CD14-positive monocyte (primary cell): ENCODE data around the gene TBC1D5. TPM values are rescaled to one million over a fixed set of nuclear protein-coding genes. Genes with fewer than 3 reads are reported as not detected.

Experiments
- DNase-seq, 3 donors: peaks; one replicate each; pipeline ENCODE4 v3.0.0-alpha.2; 2011 to 2022
- H2AFZ ChIP-seq: 2 replicates; pipeline ENCODE4 v1.6.0; 2012; ENCODE audit warnings: mild to moderate bottlenecking, low read depth, low read length, inconsistent platforms; ENCODE audit not compliant: insufficient read depth, poor library complexity, severe bottlenecking
- H3K27ac ChIP-seq, 2 donors: 1 replicate in 1 of 2; 2 replicates in 1 of 2; pipeline ENCODE4 v1.5.1; 2012 to 2013; ENCODE audit warnings: low read length in 2 of 2, control low read depth in 1 of 2, inconsistent platforms in 1 of 2, low read depth in 1 of 2, mild to moderate bottlenecking in 1 of 2
- H3K27me3 ChIP-seq, 2 donors: one replicate each; pipeline versions ENCODE4 v1.6.0 to v1.6.1; 2011 to 2013; ENCODE audit warnings: low read length in 2 of 2; ENCODE audit not compliant: control insufficient read depth in 2 of 2, insufficient read depth in 2 of 2
- H3K36me3 ChIP-seq, 2 donors: replicated peaks in 1 of 2; 1 replicate in 1 of 2; 2 replicates in 1 of 2; pipeline versions ENCODE4 v1.5.1 to v1.6.1; 2012 to 2013; ENCODE audit warnings: low read length in 2 of 2, control low read depth in 1 of 2, inconsistent platforms in 1 of 2, mild to moderate bottlenecking in 1 of 2; ENCODE audit not compliant: insufficient read depth in 2 of 2, control insufficient read depth in 1 of 2
- H3K4me1 ChIP-seq, 2 donors: 1 replicate in 1 of 2; 2 replicates in 1 of 2; pipeline versions ENCODE4 v1.5.1 to v1.6.1; 2012 to 2013; ENCODE audit warnings: low read length in 2 of 2, control low read depth in 1 of 2, inconsistent platforms in 1 of 2, mild to moderate bottlenecking in 1 of 2, moderate library complexity in 1 of 2; ENCODE audit not compliant: insufficient read depth in 2 of 2, control insufficient read depth in 1 of 2
- H3K4me2 ChIP-seq: replicated peaks from 2 replicates; pipeline ENCODE3; 2012; ENCODE audit warnings: low read length, moderate library complexity, mild to moderate bottlenecking; ENCODE audit not compliant: poor library complexity, severe bottlenecking; ENCODE audit errors: extremely low read depth
- H3K4me3 ChIP-seq, 3 experiments: fragments of 200-600 bp in 1 of 3; sonication (generic) in 1 of 3; replicated peaks in 1 of 3; 1 replicate in 2 of 3; 2 replicates in 1 of 3; pipeline ENCODE4 v1.5.1; 2011 to 2013; ENCODE audit warnings: low read length in 3 of 3, mild to moderate bottlenecking in 3 of 3, control low read depth in 2 of 3, low read depth in 2 of 3, inconsistent platforms in 1 of 3, moderate library complexity in 1 of 3
- H3K79me2 ChIP-seq: 2 replicates; pipeline ENCODE4 v1.6.0; 2012; ENCODE audit warnings: mild to moderate bottlenecking, control low read depth, inconsistent platforms, low read length, moderate library complexity; ENCODE audit not compliant: insufficient read depth
- H3K9ac ChIP-seq: 2 replicates; pipeline ENCODE4 v1.6.0; 2017; ENCODE audit warnings: low read length, mild to moderate bottlenecking; ENCODE audit not compliant: insufficient read depth, poor library complexity, severe bottlenecking
- H3K9me3 ChIP-seq, 2 donors: replicated peaks in 1 of 2; 1 replicate in 1 of 2; 2 replicates in 1 of 2; pipeline versions ENCODE4 v1.5.1 to v1.6.1; 2012 to 2013; ENCODE audit warnings: low read length in 2 of 2, control low read depth in 1 of 2; ENCODE audit not compliant: control insufficient read depth in 1 of 2, insufficient read depth in 1 of 2
- H4K20me1 ChIP-seq: 2 replicates; pipeline ENCODE4 v1.6.0; 2012; ENCODE audit warnings: mild to moderate bottlenecking, low read length, control low read depth, moderate library complexity; ENCODE audit not compliant: insufficient read depth
- H3K27ac Mint-ChIP-seq, 7 donors: one replicate each; pipeline ENCODE4 v1.8.0; 2020; ENCODE audit warnings: mild to moderate bottlenecking in 7 of 7, mixed read lengths in 7 of 7, moderate library complexity in 6 of 7, inconsistent platforms in 2 of 7
- H3K27me3 Mint-ChIP-seq, 3 donors: one replicate each; pipeline ENCODE4 v1.8.0; 2021 to 2022; ENCODE audit warnings: low read depth in 3 of 3, mild to moderate bottlenecking in 3 of 3, mixed read lengths in 3 of 3, moderate library complexity in 3 of 3, inconsistent platforms in 1 of 3
- H3K36me3 Mint-ChIP-seq, 2 donors: one replicate each; pipeline ENCODE4 v1.8.0; 2020; ENCODE audit warnings: mixed read lengths in 2 of 2, inconsistent platforms in 1 of 2, mild to moderate bottlenecking in 1 of 2
- H3K4me1 Mint-ChIP-seq: one replicate; pipeline ENCODE4 v1.8.0; 2020; ENCODE audit warnings: mild to moderate bottlenecking, mixed read lengths
- H3K4me3 Mint-ChIP-seq, 2 donors: one replicate each; pipeline ENCODE4 v1.8.0; 2020; ENCODE audit warnings: mild to moderate bottlenecking in 2 of 2, mixed read lengths in 2 of 2, moderate library complexity in 1 of 2
- H3K9me3 Mint-ChIP-seq, 7 donors: one replicate each; pipeline ENCODE4 v1.8.0; 2020 to 2022; ENCODE audit warnings: mixed read lengths in 7 of 7, mild to moderate bottlenecking in 6 of 7, moderate library complexity in 6 of 7, inconsistent platforms in 2 of 7
- CTCF ChIP-seq: fragments of 200-600 bp; IDR thresholded peaks from one replicate; pipeline ENCODE4 v1.8.0; 2022; ENCODE audit warnings: antibody characterized with exemption, mild to moderate bottlenecking
- WGBS: methylation state at CpG from one replicate; pipeline ENCODE4 v1.1.5; 2013; ENCODE audit warnings: missing lambda C conversion rate; ENCODE audit not compliant: insufficient coverage; 5-methylcytosine and 5-hydroxymethylcytosine counted together
- intact Hi-C, 2 donors: fragments of 100-400 bp; cut with micrococcal nuclease; formaldehyde crosslinking; loops; one replicate each; pipeline versions ENCODE4 v1.15.0 to v1.15.1; 2023
- polyA plus RNA-seq, 3 donors: library from polyadenylated mRNA; depleted of rRNA in 1 of 3; unstranded in 2 of 3; stranded (reverse) in 1 of 3; fragments of 300-500 nt in 2 of 3; fragments of >200 nt in 1 of 3; fragmentation: Illumina TruSeq in 2 of 3; gene quantifications; 1 replicate in 2 of 3; 2 replicates in 1 of 3; pipeline ENCODE4 v1.2.3, GENCODE V29; 2012 to 2021

Gene TBC1D5
- polyA plus RNA-seq, 3 donors, result 17.6 to 35.3 (median 21.0) TPM

GRCh38 chr3:17181413-17181907 lies 561.0 kb downstream of the TBC1D5 start:
- no peaks in the 10 kb centered on the region for H3K9me3 Mint-ChIP-seq
- H3K36me3 Mint-ChIP-seq, result peaks cover 35 to 47% of the 10 kb centered on the region in 2 donors
- H3K9ac ChIP-seq, result no peak overlapping the region
- WGBS, result 93% methylated on average over 2 of the region's 2 CpGs
- no peak overlapping the region for H2AFZ ChIP-seq
- no peak overlapping the region for H3K27ac Mint-ChIP-seq
- H4K20me1 ChIP-seq, result no peaks in the 10 kb centered on the region
- no peak for DNase-seq
- no peaks in the 10 kb centered on the region for H3K4me1 Mint-ChIP-seq
- H3K4me3 Mint-ChIP-seq, result no peak overlapping the region
- H3K4me2 ChIP-seq, result no peak overlapping the region
- no peak overlapping the region for H3K4me3 ChIP-seq
- H3K4me1 ChIP-seq, result no peaks in the 10 kb centered on the region
- intact Hi-C loops, result no loop called here
- H3K9me3 ChIP-seq, result no peaks in the 10 kb centered on the region
- no peak for TF ChIP-seq CTCF
- no peaks in the 10 kb centered on the region for H3K79me2 ChIP-seq
- H3K27me3 Mint-ChIP-seq, result no peaks in the 10 kb centered on the region
- H3K36me3 ChIP-seq, result peaks cover 17 to 55% of the 10 kb centered on the region in 2 donors
- H3K27me3 ChIP-seq, result no peaks in the 10 kb centered on the region
- H3K27ac ChIP-seq, result no peak overlapping the region

GRCh38 chr3:17179381-17180205 lies 562.8 kb downstream of the TBC1D5 start:
- no peak overlapping the region for H3K27ac Mint-ChIP-seq
- 90% methylated on average over 2 of the region's 7 CpGs for WGBS
- Histone ChIP-seq H3K36me3 (peaks cover 15 to 47% of the 10 kb centered on the region in 2 donors), H4K20me1 (no peaks in the 10 kb centered on the region), H3K9ac (no peak overlapping the region), H3K9me3 (no peaks in the 10 kb centered on the region), H3K27ac (no peak overlapping the region), H3K27me3 (no peaks in the 10 kb centered on the region), H3K4me3 (no peak overlapping the region), H2AFZ (no peak overlapping the region), H3K4me2 (no peak overlapping the region), H3K79me2 (no peaks in the 10 kb centered on the region), H3K4me1 (no peaks in the 10 kb centered on the region)
- DNase-seq, result no peak
- peaks cover 2% of the 10 kb centered on the region for H3K4me1 Mint-ChIP-seq
- intact Hi-C loops, result no loop called here
- H3K27me3 Mint-ChIP-seq, result no peaks in the 10 kb centered on the region
- no peaks in the 10 kb centered on the region for H3K9me3 Mint-ChIP-seq
- no peak for TF ChIP-seq CTCF
- H3K36me3 Mint-ChIP-seq, result peaks cover 25 to 45% of the 10 kb centered on the region in 2 donors
- no peak overlapping the region for H3K4me3 Mint-ChIP-seq
